ENCODE data around the gene KRTAP10-12.
A peak's percentile ranks its signal among the peaks of the same experiment; 100 is the strongest.

KRTAP10-12 gene

DNA sequence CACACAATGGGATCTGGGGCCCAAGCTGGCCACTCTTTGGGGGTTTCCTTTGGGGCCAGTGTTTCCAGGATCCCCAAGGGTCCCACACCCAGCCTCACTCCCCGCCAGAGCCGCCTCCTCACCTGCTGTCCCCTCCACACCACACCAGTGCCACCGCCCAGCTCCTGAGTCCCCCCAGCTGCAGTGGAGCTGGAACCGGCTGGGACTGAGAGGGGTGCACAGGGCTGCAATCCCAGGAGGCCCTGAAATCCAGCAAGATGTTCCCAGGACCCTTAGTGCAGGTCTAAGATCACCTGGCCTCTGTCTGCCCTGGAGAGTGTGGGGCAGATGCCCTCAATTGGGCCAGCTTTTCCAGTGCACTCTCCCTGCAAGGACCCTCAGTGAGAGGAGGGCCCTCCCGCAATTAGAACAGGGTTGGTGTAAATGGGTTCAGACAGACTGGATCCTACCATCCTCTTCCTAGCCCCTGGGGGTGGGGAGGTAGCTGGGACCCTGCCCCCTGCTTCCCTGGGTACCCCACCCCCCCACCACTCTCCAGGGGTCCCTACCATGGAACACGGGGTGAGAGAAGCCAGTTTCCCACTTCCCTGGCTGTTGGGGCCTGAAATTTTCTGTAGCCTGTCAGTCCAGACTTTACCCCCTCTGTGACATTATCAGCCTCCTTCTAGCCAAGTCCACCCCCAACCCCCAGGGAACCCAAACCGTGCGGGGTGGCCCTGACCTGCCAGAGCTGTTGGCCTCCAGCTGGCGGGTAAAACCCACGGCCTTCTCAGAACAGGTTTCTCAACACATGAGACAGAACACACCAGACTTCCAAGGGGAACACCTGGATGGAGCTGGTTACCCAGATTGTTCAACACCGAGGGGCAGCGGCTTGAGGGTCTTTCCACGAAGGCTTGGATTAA lies 7.0 kb downstream of the KRTAP10-12 start:
- TF ChIP-seq, protein P1, sequence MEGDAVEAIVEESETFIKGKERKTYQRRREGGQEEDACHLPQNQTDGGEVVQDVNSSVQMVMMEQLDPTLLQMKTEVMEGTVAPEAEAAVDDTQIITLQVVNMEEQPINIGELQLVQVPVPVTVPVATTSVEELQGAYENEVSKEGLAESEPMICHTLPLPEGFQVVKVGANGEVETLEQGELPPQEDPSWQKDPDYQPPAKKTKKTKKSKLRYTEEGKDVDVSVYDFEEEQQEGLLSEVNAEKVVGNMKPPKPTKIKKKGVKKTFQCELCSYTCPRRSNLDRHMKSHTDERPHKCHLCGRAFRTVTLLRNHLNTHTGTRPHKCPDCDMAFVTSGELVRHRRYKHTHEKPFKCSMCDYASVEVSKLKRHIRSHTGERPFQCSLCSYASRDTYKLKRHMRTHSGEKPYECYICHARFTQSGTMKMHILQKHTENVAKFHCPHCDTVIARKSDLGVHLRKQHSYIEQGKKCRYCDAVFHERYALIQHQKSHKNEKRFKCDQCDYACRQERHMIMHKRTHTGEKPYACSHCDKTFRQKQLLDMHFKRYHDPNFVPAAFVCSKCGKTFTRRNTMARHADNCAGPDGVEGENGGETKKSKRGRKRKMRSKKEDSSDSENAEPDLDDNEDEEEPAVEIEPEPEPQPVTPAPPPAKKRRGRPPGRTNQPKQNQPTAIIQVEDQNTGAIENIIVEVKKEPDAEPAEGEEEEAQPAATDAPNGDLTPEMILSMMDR (IDR thresholded peaks at IDR 0.05; ENCODE audit: borderline replicate concordance, control extremely low read depth, extremely low read depth, insufficient read depth, missing control alignments): no peak
- no peak for DNase-seq (ENCODE audit: low spot score)
- in situ Hi-C loops (cut with MboI; ENCODE audit: low sequenced_read_pairs, unreplicated experiment): no loop called here

- in situ Hi-C loops (cut with MboI; ENCODE audit: low sequenced_read_pairs, unreplicated experiment): no loop called here
- DNase-seq (ENCODE audit: low spot score): no peak
- TF ChIP-seq, protein P1 (IDR thresholded peaks at IDR 0.05; ENCODE audit: borderline replicate concordance, control extremely low read depth, extremely low read depth, insufficient read depth, missing control alignments): no peak
Observed at GRCh38 chr21:44704636-44705001, 7.6 kb downstream of the KRTAP10-12 start.

DNA sequence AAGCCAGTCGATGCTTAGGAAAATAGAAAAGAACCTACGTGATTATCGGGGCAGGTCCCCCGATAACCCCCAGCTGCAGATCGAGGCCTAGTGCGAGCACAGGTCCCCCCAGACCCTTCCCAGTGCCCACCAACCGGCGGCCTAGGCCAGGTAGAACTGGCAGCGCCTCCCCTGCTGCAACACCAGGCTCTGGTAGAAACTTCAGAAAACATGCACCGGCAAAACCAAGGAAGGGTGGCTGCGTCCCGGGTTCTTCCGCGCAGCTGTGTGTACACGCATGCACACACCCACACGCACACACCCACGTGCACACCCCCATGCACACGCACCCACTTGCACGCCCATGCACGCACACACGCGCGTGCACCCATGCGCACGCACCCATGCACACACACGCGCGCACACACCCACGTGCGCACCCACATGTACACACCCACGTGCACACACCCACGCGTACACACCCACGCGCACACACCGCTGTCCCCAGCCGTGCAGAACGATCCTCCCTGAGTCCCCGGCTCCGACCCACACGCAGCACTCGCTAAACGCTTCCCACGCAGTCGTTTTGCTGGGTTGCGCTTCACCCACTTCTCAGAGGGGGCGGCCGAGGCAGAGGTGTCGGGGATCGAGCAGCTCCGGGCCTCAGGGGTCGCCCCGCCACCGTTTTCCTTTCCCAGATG lies 9.2 kb downstream of the KRTAP10-12 start:
- TF ChIP-seq, protein P1 (IDR thresholded peaks at IDR 0.05; ENCODE audit: borderline replicate concordance, control extremely low read depth, extremely low read depth, insufficient read depth, missing control alignments): no peak
- in situ Hi-C loops (cut with MboI; ENCODE audit: low sequenced_read_pairs, unreplicated experiment): no loop called here
- DNase-seq (ENCODE audit: low spot score): peak; percentile 32

DNA sequence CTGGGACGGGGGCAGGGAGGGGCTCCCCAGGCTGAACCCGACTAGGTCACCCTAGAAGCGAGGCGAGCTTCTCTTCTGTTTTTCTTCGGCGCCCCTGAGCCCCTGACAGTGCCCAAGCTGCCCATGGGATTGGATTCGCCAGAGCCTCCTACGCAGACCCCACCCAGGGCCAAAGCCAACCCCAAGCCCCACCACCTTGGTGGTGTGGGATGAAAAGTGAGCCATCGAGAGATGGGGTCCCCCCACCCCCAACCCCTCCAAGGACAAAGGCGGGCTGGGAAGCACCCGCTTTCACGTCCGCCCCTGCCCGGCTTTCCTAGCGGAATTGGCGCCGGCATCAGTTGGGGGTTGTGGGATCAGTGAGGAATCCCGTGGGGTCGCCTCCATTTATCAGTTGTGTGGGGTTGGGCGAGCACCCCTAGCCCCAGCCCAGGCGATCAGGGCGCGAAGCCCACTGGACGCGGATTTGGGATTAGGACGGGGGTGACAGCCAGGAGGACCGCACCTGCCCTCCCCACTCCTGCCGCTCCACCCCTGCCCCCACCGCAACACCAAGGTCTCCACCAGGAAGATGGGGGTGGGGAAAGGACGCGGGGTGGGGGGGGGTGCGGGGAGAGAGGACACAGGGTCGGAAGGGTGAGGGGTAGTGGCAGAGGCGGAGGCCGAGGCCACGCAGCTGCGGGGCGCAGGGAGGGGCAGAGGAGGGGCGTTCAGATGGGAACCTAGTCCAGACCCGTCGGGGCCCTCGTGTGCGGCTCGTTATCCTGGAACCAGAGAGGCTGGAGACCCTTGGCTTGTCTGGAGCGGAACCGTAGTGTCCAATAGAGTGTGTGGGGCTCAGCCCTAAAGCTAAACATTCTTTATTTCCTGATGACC lies 10.0 kb downstream of the KRTAP10-12 start:
- no peak for DNase-seq (ENCODE audit: low spot score)
- TF ChIP-seq, protein P1 (IDR thresholded peaks at IDR 0.05; ENCODE audit: borderline replicate concordance, control extremely low read depth, extremely low read depth, insufficient read depth, missing control alignments): no peak
- in situ Hi-C loops (cut with MboI; ENCODE audit: low sequenced_read_pairs, unreplicated experiment): no loop called here

DNA sequence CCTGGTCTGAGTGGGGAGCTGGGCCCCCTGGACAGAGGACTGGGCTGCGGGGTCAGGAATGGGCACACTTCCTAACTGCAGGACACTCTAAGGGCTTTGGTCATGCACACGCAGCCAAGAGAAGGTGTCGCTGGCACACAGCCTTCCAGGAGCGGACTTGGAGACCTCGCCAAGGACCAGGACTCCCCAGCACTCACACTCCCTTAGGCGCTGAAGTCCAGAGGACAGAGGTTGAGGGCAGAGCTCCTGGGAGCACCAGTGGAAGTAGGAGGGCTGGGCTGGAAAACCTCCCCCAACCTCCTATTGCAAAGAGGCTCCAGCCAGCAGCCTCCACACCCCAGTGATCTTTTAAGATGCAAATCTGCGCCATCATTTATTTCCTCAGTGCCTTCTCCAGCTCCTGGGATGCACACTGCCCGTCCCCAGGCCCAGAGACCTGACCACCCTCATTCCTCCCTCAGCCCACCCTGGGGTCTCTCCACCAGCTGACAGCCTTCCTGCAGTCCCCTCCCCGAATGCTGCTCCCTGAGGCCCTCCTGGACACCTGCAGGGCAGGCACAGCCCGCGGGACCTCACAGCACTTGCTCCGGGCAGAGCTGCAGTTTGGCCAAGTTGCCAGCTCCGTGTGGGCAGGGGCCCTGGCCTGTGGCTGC lies 11.4 kb downstream of the KRTAP10-12 start:
- in situ Hi-C loops (cut with MboI; ENCODE audit: low sequenced_read_pairs, unreplicated experiment): no loop called here
- TF ChIP-seq, protein P1 (IDR thresholded peaks at IDR 0.05; ENCODE audit: borderline replicate concordance, control extremely low read depth, extremely low read depth, insufficient read depth, missing control alignments): no peak
- peak; percentile 37 for DNase-seq (ENCODE audit: low spot score)

Measured in GM13976 (cell line).